Measurements from ENCODE around the gene HTR1D. TPM values are rescaled to one million over a fixed set of nuclear protein-coding genes. Genes with fewer than 3 reads are reported as not detected.

HTR1D gene
- total RNA-seq, 1 experiment from 2014 or later = 3.5 TPM

DNA sequence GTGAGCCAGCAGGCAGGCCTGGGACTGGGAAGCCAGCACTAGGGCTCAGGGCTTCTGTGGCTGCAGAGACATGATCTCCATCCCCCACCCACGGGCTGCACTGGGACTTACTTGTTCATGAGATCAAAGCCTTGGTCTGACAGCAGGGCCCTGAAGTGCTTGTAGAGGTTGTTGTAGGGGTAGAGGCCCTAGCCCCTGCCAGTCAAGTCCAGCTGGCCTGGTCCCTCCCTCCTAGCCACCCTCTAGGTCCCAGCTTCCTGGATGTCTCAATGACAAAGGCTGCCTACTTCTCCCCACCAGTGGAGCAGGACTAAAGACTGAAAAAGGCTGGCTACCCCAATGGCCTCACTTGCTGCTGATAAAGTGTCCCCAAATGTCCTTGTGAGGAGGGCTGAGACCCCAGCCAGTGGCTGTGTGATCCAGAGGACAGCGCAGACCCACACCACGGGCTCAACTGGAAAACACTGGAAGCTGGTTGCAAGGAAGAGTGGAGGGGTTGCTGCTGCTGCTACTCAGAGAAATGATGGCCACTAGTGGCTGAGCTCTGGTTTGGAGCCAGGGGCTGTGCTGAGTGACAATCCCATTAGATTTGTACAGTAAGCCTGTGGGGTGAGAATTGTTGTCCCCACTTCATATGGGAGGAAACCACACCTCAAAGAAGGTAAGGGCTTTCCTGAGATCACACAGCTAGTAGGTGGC, 1.4 kb downstream of the HTR1D start:
- intact Hi-C loops (cut with micrococcal nuclease) = loop anchor here (10.0 kb wide), 1 partner anchor 319 kb away; the partner anchor contains the start of gene E2F2
- POLR2A ChIA-PET = no interaction called here
- CTCF ChIA-PET = interaction anchor here (0.6 to 2.3 kb wide), 6 partner anchors 9 to 421 kb away, joined by 3 to 9 read pairs (median 4); no protein-coding TSS in a partner anchor

More for the DNA sequence above, 1.4 kb downstream of the HTR1D start:
- no peaks in the 10 kb centered on the region for H3K9me2 ChIP-seq (ENCODE audit: insufficient read depth)
- BruUV-seq (replicated peaks) = TSS peak; percentile 52
- H2AFZ ChIP-seq (ENCODE audit: low read depth, low read length, poor library complexity, severe bottlenecking) = no peak overlapping the region
- peak overlapping the region in 1 of 2 experiments; percentile 66; a peak in 1 of 4 replicates for H3K4me3 ChIP-seq (replicated peaks in 1 of 2; ENCODE audit: low read depth in 1 of 2, low read length in 2 of 2)
- ATAC-seq (no peak), DNase-seq (ENCODE audit: low read depth, low spot score) (no peak)
- no peaks in the 10 kb centered on the region for H3K9me3 ChIP-seq (ENCODE audit: control insufficient read depth in 1 of 2, insufficient read depth in 1 of 2, low read depth in 1 of 2, low read length in 2 of 2)
- H4K20me1 ChIP-seq (ENCODE audit: insufficient read depth) = no peaks in the 10 kb centered on the region
- no peak overlapping the region for H3K27ac ChIP-seq (ENCODE audit: low read depth, low read length)
- no peaks in the 10 kb centered on the region for H3K36me3 ChIP-seq (ENCODE audit: control insufficient read depth in 1 of 2, insufficient read depth in 2 of 2, low read length in 2 of 2)
- RAD21 ChIA-PET (ENCODE audit: low non-redundant PET in 1 of 2, low total read pairs in 2 of 2, uncharacterized antibody in 2 of 2, unreplicated experiment in 2 of 2) = interaction anchor here in 1 of 2 experiments (0.6 kb wide), 1 partner anchor 64 kb away, joined by 3 read pairs; no protein-coding TSS in a partner anchor
- no peaks in the 10 kb centered on the region for H3K79me2 ChIP-seq (ENCODE audit: insufficient read depth, low read length)
- peaks cover 0 to 27% of the 10 kb centered on the region in 2 experiments; a peak in 3 of 4 replicates for H3K4me1 ChIP-seq (ENCODE audit: control insufficient read depth in 1 of 2, insufficient read depth in 2 of 2, low read length in 2 of 2)
- no peaks in the 10 kb centered on the region; the same call in 1 of the 2 replicates for H3K27me3 ChIP-seq (ENCODE audit: insufficient read depth, low read length)
- H3K9ac ChIP-seq (ENCODE audit: low read length) = peak overlapping the region; percentile 65; the same call in 1 of the 2 replicates
- H3K4me2 ChIP-seq (ENCODE audit: low read length) = peak overlapping the region; percentile 96
- TF ChIP-seq ELF1 (IDR thresholded peaks at IDR 0.05; ENCODE audit: borderline replicate concordance, low read depth) = no peak
- no peak for TF ChIP-seq CBX3 (IDR thresholded peaks at IDR 0.05; ENCODE audit: low read depth)
- no peak for TF ChIP-seq SRF (IDR thresholded peaks at IDR 0.05; ENCODE audit: low read depth)
- no peak for TF ChIP-seq ZNF274 (IDR thresholded peaks at IDR 0.05; ENCODE audit: low read depth, low read length)
- TF ChIP-seq, protein P1, sequence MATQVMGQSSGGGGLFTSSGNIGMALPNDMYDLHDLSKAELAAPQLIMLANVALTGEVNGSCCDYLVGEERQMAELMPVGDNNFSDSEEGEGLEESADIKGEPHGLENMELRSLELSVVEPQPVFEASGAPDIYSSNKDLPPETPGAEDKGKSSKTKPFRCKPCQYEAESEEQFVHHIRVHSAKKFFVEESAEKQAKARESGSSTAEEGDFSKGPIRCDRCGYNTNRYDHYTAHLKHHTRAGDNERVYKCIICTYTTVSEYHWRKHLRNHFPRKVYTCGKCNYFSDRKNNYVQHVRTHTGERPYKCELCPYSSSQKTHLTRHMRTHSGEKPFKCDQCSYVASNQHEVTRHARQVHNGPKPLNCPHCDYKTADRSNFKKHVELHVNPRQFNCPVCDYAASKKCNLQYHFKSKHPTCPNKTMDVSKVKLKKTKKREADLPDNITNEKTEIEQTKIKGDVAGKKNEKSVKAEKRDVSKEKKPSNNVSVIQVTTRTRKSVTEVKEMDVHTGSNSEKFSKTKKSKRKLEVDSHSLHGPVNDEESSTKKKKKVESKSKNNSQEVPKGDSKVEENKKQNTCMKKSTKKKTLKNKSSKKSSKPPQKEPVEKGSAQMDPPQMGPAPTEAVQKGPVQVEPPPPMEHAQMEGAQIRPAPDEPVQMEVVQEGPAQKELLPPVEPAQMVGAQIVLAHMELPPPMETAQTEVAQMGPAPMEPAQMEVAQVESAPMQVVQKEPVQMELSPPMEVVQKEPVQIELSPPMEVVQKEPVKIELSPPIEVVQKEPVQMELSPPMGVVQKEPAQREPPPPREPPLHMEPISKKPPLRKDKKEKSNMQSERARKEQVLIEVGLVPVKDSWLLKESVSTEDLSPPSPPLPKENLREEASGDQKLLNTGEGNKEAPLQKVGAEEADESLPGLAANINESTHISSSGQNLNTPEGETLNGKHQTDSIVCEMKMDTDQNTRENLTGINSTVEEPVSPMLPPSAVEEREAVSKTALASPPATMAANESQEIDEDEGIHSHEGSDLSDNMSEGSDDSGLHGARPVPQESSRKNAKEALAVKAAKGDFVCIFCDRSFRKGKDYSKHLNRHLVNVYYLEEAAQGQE (IDR thresholded peaks at IDR 0.05; ENCODE audit: low read depth) = no peak
- no peak for TF ChIP-seq SIN3A (IDR thresholded peaks at IDR 0.05; ENCODE audit: low read depth)
- TF ChIP-seq, protein P2, sequence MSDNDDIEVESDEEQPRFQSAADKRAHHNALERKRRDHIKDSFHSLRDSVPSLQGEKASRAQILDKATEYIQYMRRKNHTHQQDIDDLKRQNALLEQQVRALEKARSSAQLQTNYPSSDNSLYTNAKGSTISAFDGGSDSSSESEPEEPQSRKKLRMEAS (IDR thresholded peaks at IDR 0.05) = no peak
- TF ChIP-seq CEBPB (IDR thresholded peaks at IDR 0.05; ENCODE audit: low read depth) = no peak
- no peak for TF ChIP-seq YY1 (IDR thresholded peaks at IDR 0.05; ENCODE audit: extremely low read depth, insufficient replicate concordance, low read depth, low read length)
- no peak for TF ChIP-seq POLR2AphosphoS5 (IDR thresholded peaks at IDR 0.05; ENCODE audit: low read depth, low read length)
- no peak for TF ChIP-seq EGR1 (IDR thresholded peaks at IDR 0.05; ENCODE audit: low read depth)
- TF ChIP-seq, protein P3, sequence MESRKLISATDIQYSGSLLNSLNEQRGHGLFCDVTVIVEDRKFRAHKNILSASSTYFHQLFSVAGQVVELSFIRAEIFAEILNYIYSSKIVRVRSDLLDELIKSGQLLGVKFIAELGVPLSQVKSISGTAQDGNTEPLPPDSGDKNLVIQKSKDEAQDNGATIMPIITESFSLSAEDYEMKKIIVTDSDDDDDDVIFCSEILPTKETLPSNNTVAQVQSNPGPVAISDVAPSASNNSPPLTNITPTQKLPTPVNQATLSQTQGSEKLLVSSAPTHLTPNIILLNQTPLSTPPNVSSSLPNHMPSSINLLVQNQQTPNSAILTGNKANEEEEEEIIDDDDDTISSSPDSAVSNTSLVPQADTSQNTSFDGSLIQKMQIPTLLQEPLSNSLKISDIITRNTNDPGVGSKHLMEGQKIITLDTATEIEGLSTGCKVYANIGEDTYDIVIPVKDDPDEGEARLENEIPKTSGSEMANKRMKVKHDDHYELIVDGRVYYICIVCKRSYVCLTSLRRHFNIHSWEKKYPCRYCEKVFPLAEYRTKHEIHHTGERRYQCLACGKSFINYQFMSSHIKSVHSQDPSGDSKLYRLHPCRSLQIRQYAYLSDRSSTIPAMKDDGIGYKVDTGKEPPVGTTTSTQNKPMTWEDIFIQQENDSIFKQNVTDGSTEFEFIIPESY (IDR thresholded peaks at IDR 0.05; ENCODE audit: extremely low read depth, insufficient replicate concordance, low read length) = no peak
- no peak for TF ChIP-seq ZFX (IDR thresholded peaks at IDR 0.05)
- TF ChIP-seq POLR2A (IDR thresholded peaks at IDR 0.05; ENCODE audit: borderline replicate concordance, extremely low read depth, insufficient read depth, insufficient read length) = no peak
- no peak for TF ChIP-seq SP1 (IDR thresholded peaks at IDR 0.05; ENCODE audit: low read depth)
- TF ChIP-seq EZH2phosphoT487 (IDR thresholded peaks at IDR 0.05; ENCODE audit: borderline replicate concordance) = no peak
